A549 (cell line): Measurements from ENCODE around the gene PRMT7.

Experiments used
- BHLHE40 ChIP-seq: IDR thresholded peaks from 2 replicates; pipeline ENCODE4 v1.6.1; 2012; ENCODE audit warnings: low read depth, low read length, inconsistent platforms
- CHD4 ChIP-seq: fragments of 200-600 bp; sonication (generic); IDR thresholded peaks from 2 replicates; pipeline ENCODE4 v1.6.1; 2016; ENCODE audit warnings: antibody characterized with exemption, mild to moderate bottlenecking, borderline replicate concordance
- EHMT2 ChIP-seq: fragments of 200-600 bp; sonication (generic); IDR thresholded peaks from 2 replicates; pipeline ENCODE4 v1.6.1; 2016; ENCODE audit warnings: antibody characterized with exemption, low read depth, mild to moderate bottlenecking, moderate library complexity
- HOXB13 ChIP-seq: fragments of 250-450 bp; sonication (Bioruptor Pico); IDR thresholded peaks from 2 replicates; pipeline ENCODE4 v1.5.0; 2020; ENCODE audit warnings: low read depth, mild to moderate bottlenecking, moderate library complexity
- MAZ ChIP-seq: fragments of 150-350 bp; IDR thresholded peaks from 2 replicates; pipeline ENCODE4 v1.6.1; 2014; ENCODE audit warnings: antibody characterized with exemption, low read depth, low read length, borderline replicate concordance
- POLR2A ChIP-seq: IDR thresholded peaks from 2 replicates; pipeline ENCODE4 v1.6.1; 2012; ENCODE audit warnings: mild to moderate bottlenecking, low read length
- TF ChIP-seq, protein P1 (sequence below): fragments of >200 bp; sonication (Bioruptor Twin); formaldehyde crosslinking; IDR thresholded peaks from 3 replicates; pipeline ENCODE4 v1.5.1; 2016

DNA sequence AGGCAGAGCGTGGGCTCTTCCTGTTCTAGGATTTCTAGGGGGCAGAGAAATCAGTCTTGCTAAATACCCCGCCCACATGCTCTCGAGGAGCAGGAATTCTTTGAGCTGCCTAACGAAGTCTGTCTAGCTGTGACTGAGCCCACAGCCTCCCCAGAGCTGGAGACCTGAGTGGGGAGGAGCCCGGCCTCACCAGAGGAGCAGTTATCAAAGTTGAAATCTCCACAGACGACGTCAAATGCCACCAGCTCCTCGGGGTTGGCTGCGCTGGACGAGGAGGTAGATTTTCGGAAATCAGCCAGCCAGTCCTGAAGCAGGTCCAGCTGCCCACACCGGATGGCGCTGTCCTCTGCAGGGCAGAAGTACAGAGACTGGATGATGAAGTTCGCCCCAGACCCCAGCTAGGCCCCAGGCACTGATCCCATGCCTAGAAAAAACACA, 53.8 kb downstream of the PRMT7 start:
- TF ChIP-seq, protein P1, sequence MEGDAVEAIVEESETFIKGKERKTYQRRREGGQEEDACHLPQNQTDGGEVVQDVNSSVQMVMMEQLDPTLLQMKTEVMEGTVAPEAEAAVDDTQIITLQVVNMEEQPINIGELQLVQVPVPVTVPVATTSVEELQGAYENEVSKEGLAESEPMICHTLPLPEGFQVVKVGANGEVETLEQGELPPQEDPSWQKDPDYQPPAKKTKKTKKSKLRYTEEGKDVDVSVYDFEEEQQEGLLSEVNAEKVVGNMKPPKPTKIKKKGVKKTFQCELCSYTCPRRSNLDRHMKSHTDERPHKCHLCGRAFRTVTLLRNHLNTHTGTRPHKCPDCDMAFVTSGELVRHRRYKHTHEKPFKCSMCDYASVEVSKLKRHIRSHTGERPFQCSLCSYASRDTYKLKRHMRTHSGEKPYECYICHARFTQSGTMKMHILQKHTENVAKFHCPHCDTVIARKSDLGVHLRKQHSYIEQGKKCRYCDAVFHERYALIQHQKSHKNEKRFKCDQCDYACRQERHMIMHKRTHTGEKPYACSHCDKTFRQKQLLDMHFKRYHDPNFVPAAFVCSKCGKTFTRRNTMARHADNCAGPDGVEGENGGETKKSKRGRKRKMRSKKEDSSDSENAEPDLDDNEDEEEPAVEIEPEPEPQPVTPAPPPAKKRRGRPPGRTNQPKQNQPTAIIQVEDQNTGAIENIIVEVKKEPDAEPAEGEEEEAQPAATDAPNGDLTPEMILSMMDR, result no peak
- TF ChIP-seq POLR2A (no peak), EHMT2 (no peak), BHLHE40 (no peak), HOXB13 (no peak), MAZ (no peak), CHD4 (no peak)
